ENCODE measurements around the gene ACAA1.
A peak's percentile ranks its signal among the peaks of the same experiment; 100 is the strongest.

ACAA1 gene

DNA sequence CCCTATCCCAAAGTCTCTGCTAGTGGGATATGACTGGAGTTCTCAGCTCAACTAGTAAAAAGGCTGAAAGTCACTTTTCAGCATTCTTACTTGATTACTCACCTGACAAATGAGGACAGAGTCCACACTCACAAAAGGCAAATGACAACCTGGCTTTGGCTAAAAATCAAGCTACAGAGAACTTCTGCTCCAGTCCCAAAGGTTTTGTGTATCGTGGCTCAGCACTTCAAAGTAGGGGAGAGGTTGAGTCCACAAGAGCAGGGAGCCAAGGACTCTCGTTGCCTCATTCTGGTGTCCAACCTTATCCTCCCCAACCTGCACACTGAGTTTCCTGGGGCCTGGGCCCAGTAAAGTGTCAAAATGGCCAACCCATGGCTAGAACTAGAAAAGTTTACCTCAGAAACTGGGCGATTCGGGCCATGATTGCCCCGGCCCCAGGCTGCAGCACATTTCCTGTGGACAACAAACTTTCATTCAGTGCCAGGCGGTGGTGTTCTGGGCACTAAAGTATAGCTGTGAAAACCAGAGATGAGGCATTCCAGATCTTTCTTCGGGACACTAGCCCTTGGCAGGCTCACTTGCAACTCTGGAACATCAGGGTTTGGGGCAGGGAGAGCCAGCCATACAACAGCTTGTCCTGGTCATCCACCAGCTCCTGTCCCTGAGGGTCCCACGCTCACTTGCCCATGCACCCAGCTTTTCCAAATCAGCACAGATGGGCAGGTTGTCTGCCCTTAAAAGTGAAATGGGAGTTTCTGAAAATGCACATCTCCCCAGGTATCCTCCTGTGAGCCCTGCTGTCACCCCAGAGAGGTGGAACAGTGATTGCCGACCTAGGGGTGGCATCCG, 3.1 kb downstream of the ACAA1 start:
- no peak for TF ChIP-seq CTCF (IDR thresholded peaks at IDR 0.05; ENCODE audit: insufficient read depth, missing control alignments)
- FAIRE-seq, result no peak
- no peak for DNase-seq (ENCODE audit: insufficient read length, low spot score)

- DNase-seq (ENCODE audit: insufficient read length, low spot score) (no peak), FAIRE-seq (no peak)
- TF ChIP-seq CTCF (IDR thresholded peaks at IDR 0.05; ENCODE audit: insufficient read depth, missing control alignments), result no peak
Observed at GRCh38 chr3:38133209-38133556, 3.7 kb downstream of the ACAA1 start.

GRCh38 chr3:38131621-38132369, 5.1 kb downstream of the ACAA1 start:
- DNase-seq (ENCODE audit: insufficient read length, low spot score) (no peak), FAIRE-seq (no peak)
- peak; percentile 51 for TF ChIP-seq CTCF (IDR thresholded peaks at IDR 0.05; ENCODE audit: insufficient read depth, missing control alignments)

DNA sequence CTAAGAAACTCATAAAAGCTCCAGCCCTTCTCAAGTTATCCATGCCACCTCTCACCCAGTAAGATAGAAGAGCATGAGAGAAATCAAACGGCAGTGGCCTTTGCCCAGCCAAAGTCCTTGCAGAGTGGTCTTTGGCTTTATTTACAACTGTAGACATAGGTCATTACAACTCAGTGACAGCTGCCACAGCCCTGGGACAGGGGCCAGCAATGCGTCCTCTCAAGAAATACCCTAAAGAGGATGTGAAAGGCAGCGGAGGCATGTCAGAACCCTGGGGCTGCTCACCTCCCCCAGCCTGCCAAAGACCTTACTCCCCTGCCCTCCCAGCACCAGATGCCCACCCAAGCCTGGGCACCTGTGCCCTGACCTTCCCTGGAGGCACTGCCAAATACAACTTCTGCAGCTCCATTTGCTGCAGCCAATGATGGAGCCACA, 6.3 kb downstream of the ACAA1 start:
- DNase-seq (ENCODE audit: insufficient read length, low spot score), result no peak
- FAIRE-seq, result no peak
- TF ChIP-seq CTCF (IDR thresholded peaks at IDR 0.05; ENCODE audit: insufficient read depth, missing control alignments), result no peak

- DNase-seq (ENCODE audit: insufficient read length, low spot score), result no peak
- FAIRE-seq, result no peak
- no peak for TF ChIP-seq CTCF (IDR thresholded peaks at IDR 0.05; ENCODE audit: insufficient read depth, missing control alignments)
Observed at GRCh38 chr3:38129058-38129457, 7.9 kb downstream of the ACAA1 start.

GRCh38 chr3:38128303-38128655, 8.6 kb downstream of the ACAA1 start:
- DNase-seq (ENCODE audit: insufficient read length, low spot score) (no peak), FAIRE-seq (no peak)
- TF ChIP-seq CTCF (IDR thresholded peaks at IDR 0.05; ENCODE audit: insufficient read depth, missing control alignments), result no peak

All from D721Med (cell line).